Stimulated activated CD4-positive, alpha-beta T cell treated with anti-CD3 and anti-CD28 coated beads, TNF-alpha, amount 100 ng/mL, for 4 hours (primary cell): ENCODE data around the gene KLKB1.

Source experiments
- DNase-seq, 3 experiments: peaks; one replicate each; pipeline ENCODE4 v3.0.0-alpha.2; 2020; ENCODE audit warnings: low read depth in 3 of 3

Gene KLKB1

GRCh38 chr4:186307916-186308315, 80.6 kb downstream of the KLKB1 start:
- no peak for DNase-seq
